GM23338 (cell line): ENCODE data around the gene ZNF358. TPM values are rescaled to one million over a fixed set of nuclear protein-coding genes. Genes with fewer than 3 reads are reported as not detected.

Experiments
- ATAC-seq: fragments of 200-7000 bp; cut with Tn5 transposase; 3 replicates; pipeline ENCODE4 v1.9.1; 2020
- DNase-seq: peaks from one replicate; pipeline ENCODE4 v3.0.0-alpha.2; 2015; ENCODE audit warnings: low spot score
- H2AFZ ChIP-seq: fragments of 200-600 bp; sonication (generic); 2 replicates; pipeline ENCODE4 v1.8.0; 2016; ENCODE audit warnings: antibody characterized with exemption, mild to moderate bottlenecking, moderate library complexity
- H3F3A ChIP-seq: fragments of 200-600 bp; sonication (generic); replicated peaks from 2 replicates; pipeline ENCODE4 v1.8.0; 2017; ENCODE audit warnings: antibody characterized with exemption, mixed run types, low read depth
- H3K27ac ChIP-seq: fragments of 200-600 bp; sonication (generic); 2 replicates; pipeline ENCODE4 v1.6.1; 2016; ENCODE audit warnings: low read depth
- H3K27me3 ChIP-seq: fragments of 200-600 bp; sonication (generic); 2 replicates; pipeline ENCODE4 v1.8.0; 2016; ENCODE audit warnings: mild to moderate bottlenecking, mixed run types, moderate library complexity; ENCODE audit not compliant: insufficient read depth
- H3K36me3 ChIP-seq: fragments of 200-600 bp; sonication (generic); 2 replicates; pipeline ENCODE4 v1.8.0; 2016; ENCODE audit warnings: mild to moderate bottlenecking; ENCODE audit not compliant: insufficient read depth
- H3K4me1 ChIP-seq: fragments of 200-600 bp; sonication (generic); 2 replicates; pipeline ENCODE4 v1.8.0; 2016; ENCODE audit warnings: mild to moderate bottlenecking, moderate library complexity; ENCODE audit not compliant: insufficient read depth
- H3K4me2 ChIP-seq: fragments of 200-600 bp; sonication (generic); 2 replicates; pipeline ENCODE4 v1.7.1; 2017; ENCODE audit warnings: mixed run types
- H3K4me3 ChIP-seq: fragments of 200-600 bp; sonication (generic); 2 replicates; pipeline ENCODE4 v1.6.1; 2016; ENCODE audit warnings: mixed run types
- H3K79me2 ChIP-seq: fragments of 200-600 bp; sonication (generic); replicated peaks from 2 replicates; pipeline ENCODE4 v1.8.0; 2017; ENCODE audit warnings: mild to moderate bottlenecking; ENCODE audit not compliant: insufficient read depth
- H3K9me2 ChIP-seq: fragments of 200-600 bp; sonication (generic); 2 replicates; pipeline ENCODE4 v1.8.0; 2017; ENCODE audit not compliant: insufficient read depth
- H4K20me1 ChIP-seq: fragments of 200-600 bp; sonication (generic); replicated peaks from 2 replicates; pipeline ENCODE4 v1.8.0; 2017; ENCODE audit warnings: mild to moderate bottlenecking; ENCODE audit not compliant: insufficient read depth
- H3K27ac Mint-ChIP-seq: 2 replicates; pipeline ENCODE4 v1.8.0; 2020; ENCODE audit warnings: inconsistent platforms, mild to moderate bottlenecking, moderate library complexity, mixed read lengths
- H3K27me3 Mint-ChIP-seq: 3 replicates; pipeline ENCODE4 v1.8.0; 2022; ENCODE audit warnings: low read depth, mild to moderate bottlenecking, moderate library complexity, mixed read lengths, inconsistent platforms; ENCODE audit not compliant: insufficient read depth, poor library complexity
- H3K36me3 Mint-ChIP-seq: 3 replicates; pipeline ENCODE4 v1.8.0; 2021; ENCODE audit warnings: low read depth, mild to moderate bottlenecking, inconsistent platforms, moderate library complexity, mixed read lengths
- H3K4me1 Mint-ChIP-seq: 3 replicates; pipeline ENCODE4 v1.8.0; 2020; ENCODE audit warnings: mild to moderate bottlenecking, inconsistent platforms, mixed read lengths
- H3K4me3 Mint-ChIP-seq: 3 replicates; pipeline ENCODE4 v1.8.0; 2021; ENCODE audit warnings: moderate library complexity, mild to moderate bottlenecking, inconsistent platforms, mixed read lengths
- H3K9me3 Mint-ChIP-seq: 3 replicates; pipeline ENCODE4 v1.8.0; 2020; ENCODE audit warnings: moderate library complexity, mild to moderate bottlenecking, inconsistent platforms, mixed read lengths
- CREB1 ChIP-seq: fragments of 250-450 bp; sonication (Bioruptor Pico); IDR thresholded peaks from 2 replicates; pipeline ENCODE4 v1.5.0; 2020; ENCODE audit warnings: low read depth, mild to moderate bottlenecking, moderate library complexity
- EZH2 ChIP-seq: fragments of 200-600 bp; sonication (generic); IDR thresholded peaks from one replicate; pipeline ENCODE4 v1.8.0; 2017; ENCODE audit warnings: antibody characterized with exemption, mild to moderate bottlenecking, low read depth; ENCODE audit not compliant: unreplicated experiment
- EZH2phosphoT487 ChIP-seq: fragments of 200-600 bp; sonication (generic); IDR thresholded peaks from one replicate; pipeline ENCODE4 v1.8.1; 2018; ENCODE audit warnings: antibody characterized with exemption; ENCODE audit not compliant: unreplicated experiment
- JUNB ChIP-seq: IDR thresholded peaks from one replicate; pipeline ENCODE4 v1.6.1; 2016; ENCODE audit warnings: antibody characterized with exemption; ENCODE audit not compliant: unreplicated experiment
- STAT1 ChIP-seq: IDR thresholded peaks from one replicate; pipeline ENCODE4 v1.6.1; 2016; ENCODE audit warnings: antibody characterized with exemption; ENCODE audit not compliant: unreplicated experiment
- ZNF114 ChIP-seq: fragments of 250-450 bp; sonication (Bioruptor Pico); IDR thresholded peaks from 2 replicates; pipeline ENCODE4 v1.5.0; 2020; ENCODE audit warnings: mild to moderate bottlenecking, moderate library complexity
- polyA plus RNA-seq: library from polyadenylated mRNA; unstranded; fragments of >200 nt; fragmentation: Nextera tagmentation; extraction: Ambion mirVana; gene quantifications from 2 replicates; pipeline ENCODE4 v1.2.1, GENCODE V29; 2016
- total RNA-seq: library from RNA; depleted of rRNA; stranded (reverse); fragments of >200 nt; shearing (Covaris generic); gene quantifications from 2 replicates; pipeline ENCODE4 v1.2.3, GENCODE V29; 2014
- TF ChIP-seq, protein P1 (sequence below): fragments of 250-450 bp; sonication (Bioruptor Pico); IDR thresholded peaks from 2 replicates; pipeline ENCODE4 v1.5.0; 2020; ENCODE audit warnings: mild to moderate bottlenecking, moderate library complexity
- TF ChIP-seq, protein P2 (sequence below): IDR thresholded peaks from one replicate; pipeline ENCODE4 v1.6.1; 2018; ENCODE audit warnings: antibody characterized with exemption; ENCODE audit not compliant: unreplicated experiment
- TF ChIP-seq, protein P3 (sequence below): IDR thresholded peaks from 2 replicates; pipeline ENCODE4 v1.6.1; 2016; ENCODE audit warnings: antibody characterized with exemption
- TF ChIP-seq, protein P4 (sequence below), 2 experiments: fragments of 200-600 bp in 1 of 2; sonication (generic) in 1 of 2; conservative IDR thresholded peaks; 2 replicates each; pipeline versions ENCODE4 v1.5.1 to v1.6.1; 2016 to 2017; ENCODE audit warnings: antibody characterized with exemption in 2 of 2, low read depth in 2 of 2, mild to moderate bottlenecking in 2 of 2, moderate library complexity in 1 of 2

The ZNF358 gene
- total and polyA plus RNA-seq, 2 experiments from 2014 or later: 23.8 to 52.9 TPM

DNA sequence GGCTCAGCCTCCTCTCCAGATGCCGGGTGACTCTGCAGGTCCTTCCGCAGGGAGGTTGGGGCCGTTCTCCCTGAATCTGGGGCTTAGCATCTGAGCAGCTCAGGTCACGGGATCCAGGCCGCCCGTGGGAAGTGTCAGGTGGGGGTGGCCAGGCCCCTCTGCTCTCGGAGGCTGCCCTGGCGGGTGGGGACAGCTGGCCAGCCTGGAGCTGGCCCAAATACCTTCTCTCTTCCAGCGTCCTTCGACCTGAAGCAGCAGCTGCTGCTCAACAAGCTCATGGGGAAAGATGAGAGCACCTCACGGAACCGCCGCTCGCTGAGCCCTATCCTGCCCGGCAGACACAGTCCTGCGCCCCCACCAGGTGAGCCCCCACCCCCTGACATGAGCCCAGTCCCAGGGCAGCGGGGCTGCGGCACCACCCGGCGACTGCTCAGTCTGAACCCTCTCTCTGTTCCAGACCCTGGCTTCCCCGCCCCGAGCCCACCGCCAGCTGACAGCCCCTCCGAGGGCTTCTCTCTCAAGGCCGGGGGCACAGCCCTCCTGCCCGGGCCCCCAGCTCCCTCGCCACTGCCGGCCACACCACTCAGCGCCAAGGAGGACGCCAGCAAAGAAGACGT, 46.1 kb upstream of the ZNF358 start:
- Mint-ChIP-seq H3K36me3 (peaks cover 3% of the 10 kb centered on the region; the same call in 1 of the 3 replicates), H3K9me3 (no peaks in the 10 kb centered on the region), H3K4me1 (no peaks in the 10 kb centered on the region), H3K27ac (no peak overlapping the region), H3K27me3 (peaks cover 5% of the 10 kb centered on the region), H3K4me3 (no peak overlapping the region)
- ATAC-seq (no peak), DNase-seq (no peak)
- Histone ChIP-seq H3K27me3 (no peaks in the 10 kb centered on the region), H2AFZ (no peak overlapping the region), H3K27ac (no peak overlapping the region), H3K9me2 (no peaks in the 10 kb centered on the region), H3F3A (no peaks in the 10 kb centered on the region), H3K4me3 (no peak overlapping the region), H3K79me2 (no peaks in the 10 kb centered on the region), H3K4me2 (no peak overlapping the region), H3K36me3 (no peaks in the 10 kb centered on the region; the same call in 1 of the 2 replicates), H4K20me1 (no peaks in the 10 kb centered on the region), H3K4me1 (no peaks in the 10 kb centered on the region)
- TF ChIP-seq, protein P1, sequence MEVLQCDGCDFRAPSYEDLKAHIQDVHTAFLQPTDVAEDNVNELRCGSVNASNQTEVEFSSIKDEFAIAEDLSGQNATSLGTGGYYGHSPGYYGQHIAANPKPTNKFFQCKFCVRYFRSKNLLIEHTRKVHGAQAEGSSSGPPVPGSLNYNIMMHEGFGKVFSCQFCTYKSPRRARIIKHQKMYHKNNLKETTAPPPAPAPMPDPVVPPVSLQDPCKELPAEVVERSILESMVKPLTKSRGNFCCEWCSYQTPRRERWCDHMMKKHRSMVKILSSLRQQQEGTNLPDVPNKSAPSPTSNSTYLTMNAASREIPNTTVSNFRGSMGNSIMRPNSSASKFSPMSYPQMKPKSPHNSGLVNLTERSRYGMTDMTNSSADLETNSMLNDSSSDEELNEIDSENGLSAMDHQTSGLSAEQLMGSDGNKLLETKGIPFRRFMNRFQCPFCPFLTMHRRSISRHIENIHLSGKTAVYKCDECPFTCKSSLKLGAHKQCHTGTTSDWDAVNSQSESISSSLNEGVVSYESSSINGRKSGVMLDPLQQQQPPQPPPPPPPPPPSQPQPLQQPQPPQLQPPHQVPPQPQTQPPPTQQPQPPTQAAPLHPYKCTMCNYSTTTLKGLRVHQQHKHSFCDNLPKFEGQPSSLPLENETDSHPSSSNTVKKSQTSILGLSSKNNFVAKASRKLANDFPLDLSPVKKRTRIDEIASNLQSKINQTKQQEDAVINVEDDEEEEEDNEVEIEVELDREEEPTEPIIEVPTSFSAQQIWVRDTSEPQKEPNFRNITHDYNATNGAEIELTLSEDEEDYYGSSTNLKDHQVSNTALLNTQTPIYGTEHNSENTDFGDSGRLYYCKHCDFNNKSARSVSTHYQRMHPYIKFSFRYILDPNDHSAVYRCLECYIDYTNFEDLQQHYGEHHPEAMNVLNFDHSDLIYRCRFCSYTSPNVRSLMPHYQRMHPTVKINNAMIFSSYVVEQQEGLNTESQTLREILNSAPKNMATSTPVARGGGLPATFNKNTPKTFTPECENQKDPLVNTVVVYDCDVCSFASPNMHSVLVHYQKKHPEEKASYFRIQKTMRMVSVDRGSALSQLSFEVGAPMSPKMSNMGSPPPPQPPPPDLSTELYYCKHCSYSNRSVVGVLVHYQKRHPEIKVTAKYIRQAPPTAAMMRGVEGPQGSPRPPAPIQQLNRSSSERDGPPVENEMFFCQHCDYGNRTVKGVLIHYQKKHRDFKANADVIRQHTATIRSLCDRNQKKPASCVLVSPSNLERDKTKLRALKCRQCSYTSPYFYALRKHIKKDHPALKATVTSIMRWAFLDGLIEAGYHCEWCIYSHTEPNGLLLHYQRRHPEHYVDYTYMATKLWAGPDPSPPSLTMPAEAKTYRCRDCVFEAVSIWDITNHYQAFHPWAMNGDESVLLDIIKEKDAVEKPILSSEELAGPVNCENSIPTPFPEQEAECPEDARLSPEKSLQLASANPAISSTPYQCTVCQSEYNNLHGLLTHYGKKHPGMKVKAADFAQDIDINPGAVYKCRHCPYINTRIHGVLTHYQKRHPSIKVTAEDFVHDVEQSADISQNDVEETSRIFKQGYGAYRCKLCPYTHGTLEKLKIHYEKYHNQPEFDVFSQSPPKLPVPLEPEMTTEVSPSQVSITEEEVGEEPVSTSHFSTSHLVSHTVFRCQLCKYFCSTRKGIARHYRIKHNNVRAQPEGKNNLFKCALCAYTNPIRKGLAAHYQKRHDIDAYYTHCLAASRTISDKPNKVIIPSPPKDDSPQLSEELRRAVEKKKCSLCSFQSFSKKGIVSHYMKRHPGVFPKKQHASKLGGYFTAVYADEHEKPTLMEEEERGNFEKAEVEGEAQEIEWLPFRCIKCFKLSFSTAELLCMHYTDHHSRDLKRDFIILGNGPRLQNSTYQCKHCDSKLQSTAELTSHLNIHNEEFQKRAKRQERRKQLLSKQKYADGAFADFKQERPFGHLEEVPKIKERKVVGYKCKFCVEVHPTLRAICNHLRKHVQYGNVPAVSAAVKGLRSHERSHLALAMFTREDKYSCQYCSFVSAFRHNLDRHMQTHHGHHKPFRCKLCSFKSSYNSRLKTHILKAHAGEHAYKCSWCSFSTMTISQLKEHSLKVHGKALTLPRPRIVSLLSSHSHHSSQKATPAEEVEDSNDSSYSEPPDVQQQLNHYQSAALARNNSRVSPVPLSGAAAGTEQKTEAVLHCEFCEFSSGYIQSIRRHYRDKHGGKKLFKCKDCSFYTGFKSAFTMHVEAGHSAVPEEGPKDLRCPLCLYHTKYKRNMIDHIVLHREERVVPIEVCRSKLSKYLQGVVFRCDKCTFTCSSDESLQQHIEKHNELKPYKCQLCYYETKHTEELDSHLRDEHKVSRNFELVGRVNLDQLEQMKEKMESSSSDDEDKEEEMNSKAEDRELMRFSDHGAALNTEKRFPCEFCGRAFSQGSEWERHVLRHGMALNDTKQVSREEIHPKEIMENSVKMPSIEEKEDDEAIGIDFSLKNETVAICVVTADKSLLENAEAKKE (CRISPR knock-in tag): no peak
- TF ChIP-seq ZNF114 (CRISPR knock-in tag) (no peak), EZH2phosphoT487 (no peak), CREB1 (CRISPR knock-in tag) (no peak), STAT1 (no peak), JUNB (no peak), EZH2 (no peak)
- TF ChIP-seq, protein P2, sequence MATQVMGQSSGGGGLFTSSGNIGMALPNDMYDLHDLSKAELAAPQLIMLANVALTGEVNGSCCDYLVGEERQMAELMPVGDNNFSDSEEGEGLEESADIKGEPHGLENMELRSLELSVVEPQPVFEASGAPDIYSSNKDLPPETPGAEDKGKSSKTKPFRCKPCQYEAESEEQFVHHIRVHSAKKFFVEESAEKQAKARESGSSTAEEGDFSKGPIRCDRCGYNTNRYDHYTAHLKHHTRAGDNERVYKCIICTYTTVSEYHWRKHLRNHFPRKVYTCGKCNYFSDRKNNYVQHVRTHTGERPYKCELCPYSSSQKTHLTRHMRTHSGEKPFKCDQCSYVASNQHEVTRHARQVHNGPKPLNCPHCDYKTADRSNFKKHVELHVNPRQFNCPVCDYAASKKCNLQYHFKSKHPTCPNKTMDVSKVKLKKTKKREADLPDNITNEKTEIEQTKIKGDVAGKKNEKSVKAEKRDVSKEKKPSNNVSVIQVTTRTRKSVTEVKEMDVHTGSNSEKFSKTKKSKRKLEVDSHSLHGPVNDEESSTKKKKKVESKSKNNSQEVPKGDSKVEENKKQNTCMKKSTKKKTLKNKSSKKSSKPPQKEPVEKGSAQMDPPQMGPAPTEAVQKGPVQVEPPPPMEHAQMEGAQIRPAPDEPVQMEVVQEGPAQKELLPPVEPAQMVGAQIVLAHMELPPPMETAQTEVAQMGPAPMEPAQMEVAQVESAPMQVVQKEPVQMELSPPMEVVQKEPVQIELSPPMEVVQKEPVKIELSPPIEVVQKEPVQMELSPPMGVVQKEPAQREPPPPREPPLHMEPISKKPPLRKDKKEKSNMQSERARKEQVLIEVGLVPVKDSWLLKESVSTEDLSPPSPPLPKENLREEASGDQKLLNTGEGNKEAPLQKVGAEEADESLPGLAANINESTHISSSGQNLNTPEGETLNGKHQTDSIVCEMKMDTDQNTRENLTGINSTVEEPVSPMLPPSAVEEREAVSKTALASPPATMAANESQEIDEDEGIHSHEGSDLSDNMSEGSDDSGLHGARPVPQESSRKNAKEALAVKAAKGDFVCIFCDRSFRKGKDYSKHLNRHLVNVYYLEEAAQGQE: no peak
- TF ChIP-seq, protein P3, sequence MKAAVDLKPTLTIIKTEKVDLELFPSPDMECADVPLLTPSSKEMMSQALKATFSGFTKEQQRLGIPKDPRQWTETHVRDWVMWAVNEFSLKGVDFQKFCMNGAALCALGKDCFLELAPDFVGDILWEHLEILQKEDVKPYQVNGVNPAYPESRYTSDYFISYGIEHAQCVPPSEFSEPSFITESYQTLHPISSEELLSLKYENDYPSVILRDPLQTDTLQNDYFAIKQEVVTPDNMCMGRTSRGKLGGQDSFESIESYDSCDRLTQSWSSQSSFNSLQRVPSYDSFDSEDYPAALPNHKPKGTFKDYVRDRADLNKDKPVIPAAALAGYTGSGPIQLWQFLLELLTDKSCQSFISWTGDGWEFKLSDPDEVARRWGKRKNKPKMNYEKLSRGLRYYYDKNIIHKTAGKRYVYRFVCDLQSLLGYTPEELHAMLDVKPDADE: no peak
- TF ChIP-seq, protein P4, sequence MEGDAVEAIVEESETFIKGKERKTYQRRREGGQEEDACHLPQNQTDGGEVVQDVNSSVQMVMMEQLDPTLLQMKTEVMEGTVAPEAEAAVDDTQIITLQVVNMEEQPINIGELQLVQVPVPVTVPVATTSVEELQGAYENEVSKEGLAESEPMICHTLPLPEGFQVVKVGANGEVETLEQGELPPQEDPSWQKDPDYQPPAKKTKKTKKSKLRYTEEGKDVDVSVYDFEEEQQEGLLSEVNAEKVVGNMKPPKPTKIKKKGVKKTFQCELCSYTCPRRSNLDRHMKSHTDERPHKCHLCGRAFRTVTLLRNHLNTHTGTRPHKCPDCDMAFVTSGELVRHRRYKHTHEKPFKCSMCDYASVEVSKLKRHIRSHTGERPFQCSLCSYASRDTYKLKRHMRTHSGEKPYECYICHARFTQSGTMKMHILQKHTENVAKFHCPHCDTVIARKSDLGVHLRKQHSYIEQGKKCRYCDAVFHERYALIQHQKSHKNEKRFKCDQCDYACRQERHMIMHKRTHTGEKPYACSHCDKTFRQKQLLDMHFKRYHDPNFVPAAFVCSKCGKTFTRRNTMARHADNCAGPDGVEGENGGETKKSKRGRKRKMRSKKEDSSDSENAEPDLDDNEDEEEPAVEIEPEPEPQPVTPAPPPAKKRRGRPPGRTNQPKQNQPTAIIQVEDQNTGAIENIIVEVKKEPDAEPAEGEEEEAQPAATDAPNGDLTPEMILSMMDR (conservative IDR thresholded peaks at IDR 0.05; ENCODE audit: low read depth in 2 of 2): no peak
